GM18951 (cell line): ENCODE measurements around the gene AHSP.

Experiments used
- POLR2A ChIP-seq: IDR thresholded peaks from 4 replicates; pipeline ENCODE4 v1.6.1; 2011; ENCODE audit warnings: mild to moderate bottlenecking; ENCODE audit not compliant: insufficient read length, insufficient read depth; ENCODE audit errors: extremely low read depth
- in situ Hi-C: fragments of 300-500 bp; cut with MboI; formaldehyde crosslinking; loops from one replicate; pipeline ENCODE4 v1.12.0; 2022; ENCODE audit warnings: low sequenced_read_pairs, mixed read lengths, inconsistent platforms; ENCODE audit not compliant: unreplicated experiment

AHSP gene

GRCh38 chr16:31489616-31490584, 37.8 kb upstream of the AHSP start:
- in situ Hi-C loops, result no loop called here

GRCh38 chr16:31491778-31492418, 35.8 kb upstream of the AHSP start:
- TF ChIP-seq POLR2A, result no peak
- in situ Hi-C loops, result no loop called here

More at GRCh38 chr16:31489616-31490584, 37.8 kb upstream of the AHSP start:
- TF ChIP-seq POLR2A, result no peak

- TF ChIP-seq POLR2A, result no peak
- in situ Hi-C loops, result no loop called here
These were observed 34.1 kb upstream of the AHSP start for GRCh38 chr16:31493506-31494125.

GRCh38 chr16:31496670-31497069, 31.0 kb upstream of the AHSP start:
- in situ Hi-C loops, result no loop called here
- TF ChIP-seq POLR2A, result no peak

GRCh38 chr16:31498493-31498892, 29.2 kb upstream of the AHSP start:
- no peak for TF ChIP-seq POLR2A
- in situ Hi-C loops, result no loop called here

- TF ChIP-seq POLR2A, result no peak
- in situ Hi-C loops, result loop anchor here (10.0 kb wide), 1 partner anchor 205 kb away; no protein-coding TSS in a partner anchor
These were observed 27.8 kb upstream of the AHSP start for GRCh38 chr16:31499928-31500327.

GRCh38 chr16:31501226-31501965, 26.3 kb upstream of the AHSP start:
- no peak for TF ChIP-seq POLR2A
- in situ Hi-C loops, result loop anchor here (10.0 kb wide), 1 partner anchor 203 kb away; no protein-coding TSS in a partner anchor

- no peak for TF ChIP-seq POLR2A
- in situ Hi-C loops, result loop anchor here (10.0 kb wide), 1 partner anchor 203 kb away; no protein-coding TSS in a partner anchor
These were observed 25.7 kb upstream of the AHSP start for GRCh38 chr16:31501966-31502348.

GRCh38 chr16:31502981-31503380, 24.7 kb upstream of the AHSP start:
- in situ Hi-C loops, result loop anchor here (10.0 kb wide), 1 partner anchor 202 kb away; no protein-coding TSS in a partner anchor
- TF ChIP-seq POLR2A, result no peak

GRCh38 chr16:31503555-31503954, 24.1 kb upstream of the AHSP start:
- in situ Hi-C loops, result loop anchor here (10.0 kb wide), 1 partner anchor 201 kb away; no protein-coding TSS in a partner anchor

GRCh38 chr16:31504159-31504558, 23.5 kb upstream of the AHSP start:
- in situ Hi-C loops, result loop anchor here (10.0 kb wide), 1 partner anchor 201 kb away; no protein-coding TSS in a partner anchor

GRCh38 chr16:31505483-31505882, 22.2 kb upstream of the AHSP start:
- in situ Hi-C loops, result loop anchor here (10.0 kb wide), 1 partner anchor 199 kb away; no protein-coding TSS in a partner anchor
- no peak for TF ChIP-seq POLR2A

More at GRCh38 chr16:31504159-31504558, 23.5 kb upstream of the AHSP start:
- TF ChIP-seq POLR2A, result no peak
